Hematopoietic multipotent progenitor cell treated with erythropoietin and hydrocortisone succinate and interleukin-3 and kit ligand, for 8 days (in vitro differentiated cells): ENCODE data around the gene CACNB3.
"Not testable (repeated sequence)": the region's sequence is repeated elsewhere in the genome, so short reads cannot be mapped to it uniquely, and the experiment has no call there.

Source experiments
- DNase-seq: peaks from one replicate; pipeline ENCODE4 v3.0.0-alpha.2; 2015

CACNB3 gene

DNA sequence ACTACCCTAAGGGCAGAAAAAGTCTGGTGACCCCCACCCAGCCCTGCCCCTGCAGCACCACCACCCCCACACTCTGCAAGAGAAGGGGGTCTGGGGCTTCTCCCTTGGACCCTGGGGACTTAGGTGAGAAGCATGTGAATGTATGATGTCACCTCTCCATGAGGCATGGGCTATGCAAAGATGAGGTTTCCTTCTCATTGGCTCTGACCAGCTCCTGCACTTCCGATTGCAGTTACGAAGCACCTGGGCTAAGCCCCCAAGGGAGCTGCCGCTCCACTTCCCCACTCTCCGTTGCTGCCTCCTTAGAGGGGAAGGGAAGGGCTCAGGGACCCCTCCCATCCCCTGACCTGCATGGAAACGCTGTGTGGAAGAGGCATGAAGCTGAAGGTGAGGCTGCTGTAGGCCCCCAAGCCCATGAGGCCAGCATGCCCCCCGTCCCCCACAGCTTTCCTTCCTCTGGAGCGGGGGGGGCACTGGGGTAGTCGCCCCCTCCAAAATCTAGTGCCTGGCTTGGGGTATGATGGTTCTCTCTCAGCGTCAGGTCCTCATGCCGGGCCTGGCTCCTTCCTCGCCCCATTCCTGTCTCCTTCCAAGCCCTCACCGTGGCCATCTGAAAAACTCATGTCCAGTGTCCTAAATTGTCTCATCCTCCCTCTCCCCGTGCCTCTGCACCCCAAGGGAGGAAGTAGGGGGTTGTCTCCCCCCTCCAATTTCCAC, 39.1 kb downstream of the CACNB3 start:
- no peak for DNase-seq

DNA sequence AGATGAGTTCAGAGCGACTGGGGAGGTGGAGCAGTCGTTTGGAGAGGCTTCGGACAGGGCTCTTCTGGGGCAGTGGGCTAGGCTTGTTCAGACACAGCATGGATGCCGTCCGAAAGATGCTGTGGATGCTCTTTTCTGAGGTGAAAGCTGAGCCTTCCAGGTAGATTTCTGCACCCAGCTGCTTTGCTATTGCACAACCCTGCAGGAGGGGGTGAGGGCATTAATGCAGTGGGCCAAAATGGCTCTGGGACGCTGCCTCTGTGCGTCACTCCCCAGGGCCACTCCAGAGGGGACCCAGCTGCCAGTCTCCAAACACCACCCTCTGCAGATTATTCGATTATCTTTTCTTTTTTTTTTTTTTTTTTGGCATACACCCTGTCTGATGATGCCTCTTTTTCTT, 39.7 kb downstream of the CACNB3 start:
- no peak for DNase-seq

DNA sequence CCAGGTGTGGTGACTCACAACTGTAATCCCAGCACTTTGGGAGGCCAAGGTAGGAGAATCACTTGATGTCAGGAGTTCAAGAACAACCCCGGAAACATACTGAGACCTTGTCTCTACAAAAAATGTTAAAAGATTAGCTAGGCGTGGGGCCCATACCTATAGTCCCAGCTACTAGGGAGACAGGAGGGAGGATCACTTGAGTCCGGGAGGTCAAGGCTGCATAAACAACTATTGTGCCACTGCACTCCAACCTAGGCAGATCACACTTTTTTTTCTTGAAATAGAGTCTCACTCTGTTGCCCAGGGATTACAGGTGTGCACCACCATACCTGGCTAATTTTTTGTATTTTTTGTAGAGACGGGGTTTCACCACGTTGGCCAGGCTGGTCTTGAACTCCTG, 41.3 kb downstream of the CACNB3 start:
- DNase-seq: no peak

DNA sequence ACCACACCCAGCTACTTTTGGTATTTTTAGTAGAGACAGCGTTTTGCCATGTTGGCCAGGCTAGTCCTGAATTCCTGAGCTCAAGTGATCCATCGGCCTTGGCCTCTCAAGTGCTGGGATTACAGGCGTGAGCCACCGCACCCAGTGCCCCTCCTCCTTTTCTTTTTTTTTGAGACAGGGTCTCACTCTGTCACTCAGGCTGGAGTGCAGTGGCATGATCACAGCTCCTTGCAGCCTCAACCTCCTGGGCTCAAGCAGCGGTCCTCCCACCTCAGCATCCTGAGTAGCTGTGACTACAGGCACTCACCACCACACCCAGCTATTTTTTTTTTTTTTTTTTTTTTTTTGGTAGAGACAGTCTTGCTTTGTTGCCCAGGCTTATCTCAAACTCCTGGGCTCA, 41.9 kb downstream of the CACNB3 start:
- DNase-seq: not testable (repeated sequence)

DNA sequence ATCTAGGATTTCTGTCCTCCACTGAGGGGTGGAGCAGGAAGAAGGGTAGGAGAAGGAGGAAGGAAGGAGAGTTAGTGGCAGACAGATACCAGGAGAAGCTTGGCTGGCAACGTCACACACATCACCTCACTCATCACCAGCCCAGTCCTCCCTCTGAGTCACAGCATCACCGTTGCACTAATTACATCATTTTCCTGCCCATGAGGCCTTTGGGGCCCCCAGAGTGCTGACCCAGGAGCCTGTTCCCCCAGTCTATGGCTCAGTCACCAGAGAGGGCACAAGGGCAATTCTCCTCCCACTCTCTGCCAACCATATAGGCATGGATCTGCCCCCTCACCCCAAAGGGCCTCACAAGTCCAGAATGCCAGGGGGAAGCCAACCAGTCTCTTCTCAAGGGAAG, 42.8 kb downstream of the CACNB3 start:
- DNase-seq: no peak

DNA sequence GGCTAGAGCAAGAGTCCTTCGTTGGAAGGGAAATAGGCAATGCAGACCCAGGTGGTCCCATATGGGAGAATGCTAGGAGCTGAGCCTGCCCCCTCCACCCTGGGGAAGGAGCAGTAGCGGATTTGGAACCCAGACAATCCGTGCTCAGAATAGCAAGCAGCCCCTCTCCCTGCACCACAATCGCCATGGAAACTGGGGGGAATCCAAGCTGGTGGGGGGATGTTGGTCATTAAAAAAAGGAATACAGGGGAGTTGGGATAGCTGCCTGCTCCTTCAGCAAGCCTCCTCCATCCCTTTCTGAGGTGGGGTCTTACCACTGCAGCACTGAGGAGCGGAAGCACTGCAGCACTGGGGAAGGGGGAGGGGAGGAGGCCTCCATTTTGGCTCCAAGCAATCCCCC, 44.5 kb downstream of the CACNB3 start:
- DNase-seq: no peak

DNA sequence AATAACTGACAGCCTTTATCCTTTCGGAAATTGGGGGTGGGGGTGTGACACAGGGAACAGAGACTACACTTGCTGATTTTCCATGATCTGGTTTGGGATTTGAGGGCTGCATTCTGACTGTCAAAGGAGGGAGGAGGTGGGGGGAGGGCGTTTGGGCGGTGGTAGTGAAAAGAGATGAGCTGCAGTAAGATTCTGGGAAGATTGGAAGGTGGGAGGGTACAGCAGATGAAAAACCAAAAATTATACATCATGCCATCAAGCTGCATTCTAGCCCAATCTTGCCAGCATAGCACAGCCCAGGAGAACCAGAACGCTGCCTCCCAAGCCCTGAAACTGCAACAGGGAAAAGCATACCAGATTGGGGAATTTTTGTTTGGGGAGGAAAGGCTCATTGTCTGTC, 45.0 kb downstream of the CACNB3 start:
- no peak for DNase-seq

DNA sequence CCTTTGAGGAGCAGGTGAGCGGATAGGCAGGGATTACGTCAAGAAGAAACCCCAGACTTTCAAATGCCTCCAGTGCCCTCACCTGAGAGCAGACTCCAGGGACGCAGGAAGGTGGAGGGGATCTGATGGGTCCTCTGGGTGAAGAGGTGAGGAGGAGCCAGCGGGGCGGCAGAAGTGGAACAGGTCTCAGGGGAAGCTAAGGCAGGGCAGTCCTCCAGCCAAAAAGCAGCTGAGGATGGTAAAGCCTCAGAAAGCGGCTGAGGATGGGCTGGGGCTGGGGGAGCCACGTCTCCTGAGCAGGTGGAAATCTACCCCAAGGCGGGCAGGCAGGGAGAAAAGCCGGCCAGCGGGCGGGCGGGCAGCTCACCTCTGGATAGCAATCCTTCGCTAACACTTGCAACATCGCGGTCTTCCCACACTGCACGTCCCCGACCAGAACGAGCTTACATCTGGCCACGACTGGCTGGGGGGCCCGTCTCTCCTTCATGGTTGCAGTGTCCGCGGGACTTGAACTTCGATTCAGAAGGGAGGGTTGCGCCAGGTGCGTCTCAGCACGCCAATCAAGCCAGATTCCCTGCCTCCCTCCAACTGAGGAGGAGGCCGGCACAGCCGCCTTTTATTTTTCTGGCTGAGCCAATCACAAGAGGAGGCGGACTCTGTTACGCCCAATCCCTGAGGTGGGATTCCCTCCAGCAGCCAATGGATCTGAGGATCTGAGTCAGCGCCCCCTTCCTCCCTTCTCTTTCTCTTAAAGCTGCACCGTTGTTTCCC, 47.2 kb downstream of the CACNB3 start, which contains the start of gene RND1:
TSS of gene RND1 (minus strand) at position 590 of the 771 bp plus-strand sequence. CDS start at position 487, 103 bp downstream.
- peak; percentile 93 for DNase-seq

DNA sequence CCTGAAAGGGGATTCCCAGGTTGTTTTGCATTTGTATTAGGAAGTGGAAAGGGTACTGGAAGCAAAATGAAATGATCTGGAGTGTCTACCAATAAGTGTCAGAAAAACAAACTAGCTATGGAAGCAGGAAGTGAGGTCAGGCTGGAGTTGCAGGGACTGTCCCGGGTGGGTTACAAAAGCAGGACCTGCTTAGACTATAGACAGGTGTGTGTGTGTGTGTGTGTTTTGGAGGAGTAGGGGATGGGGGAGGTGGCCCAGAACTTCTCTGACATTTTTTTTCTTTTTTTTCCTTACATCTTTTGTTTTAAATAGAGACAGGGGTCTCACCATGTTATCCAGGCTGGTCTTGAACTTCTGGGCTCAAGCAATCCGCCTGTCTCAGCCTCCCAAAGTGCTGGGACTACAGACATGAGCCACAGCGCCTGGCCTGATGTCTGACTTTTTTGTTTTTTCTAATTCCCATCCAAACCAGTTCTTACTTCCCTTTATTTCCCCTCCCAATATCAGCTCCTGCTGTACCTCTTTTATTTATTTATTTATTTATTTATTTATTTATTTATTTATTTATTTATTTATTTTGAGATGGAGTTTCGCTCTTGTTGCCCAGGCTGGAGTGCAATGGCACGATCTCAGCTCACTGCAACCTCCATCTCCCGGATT, 47.9 kb downstream of the CACNB3 start:
- no peak for DNase-seq

DNA sequence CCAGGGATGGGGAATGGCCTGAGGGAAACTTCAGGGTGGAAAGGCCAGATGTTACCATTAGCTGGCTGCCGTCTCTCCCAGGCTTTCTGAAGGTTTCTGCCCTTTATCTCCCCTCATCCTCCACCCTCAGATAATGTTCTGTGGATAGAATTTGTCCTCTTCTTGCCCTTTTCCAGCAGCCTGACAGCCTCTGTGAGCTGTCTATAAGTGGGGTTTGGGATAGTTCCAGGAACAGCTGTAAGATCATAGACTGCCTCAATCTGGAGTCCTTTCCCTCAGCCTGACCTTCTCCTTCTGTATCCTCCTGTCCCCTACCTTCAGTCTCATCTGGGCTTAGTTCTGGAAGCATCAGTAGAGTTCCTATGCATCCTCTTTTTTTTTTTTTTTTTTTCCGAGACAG, 50.2 kb downstream of the CACNB3 start:
- DNase-seq: no peak

DNA sequence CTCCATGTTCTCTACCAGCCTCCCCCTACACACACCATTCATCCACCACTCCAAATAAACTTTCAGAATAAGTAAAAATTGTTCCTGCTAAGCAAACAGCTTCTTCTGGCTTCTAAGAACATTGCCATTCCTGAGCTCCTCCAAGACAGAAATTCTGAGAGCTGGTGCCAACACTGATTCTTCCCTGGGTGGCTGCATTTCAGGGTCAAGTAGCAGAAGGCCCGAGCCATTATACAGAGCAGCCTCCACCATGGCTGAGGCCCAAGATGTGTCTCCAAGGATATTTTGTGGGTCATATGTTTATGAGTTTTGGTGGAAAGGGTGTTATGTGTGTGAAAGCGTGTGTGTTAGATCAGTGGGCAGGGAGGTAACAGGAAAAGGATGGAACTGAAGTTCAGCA, 50.9 kb downstream of the CACNB3 start:
- no peak for DNase-seq

DNA sequence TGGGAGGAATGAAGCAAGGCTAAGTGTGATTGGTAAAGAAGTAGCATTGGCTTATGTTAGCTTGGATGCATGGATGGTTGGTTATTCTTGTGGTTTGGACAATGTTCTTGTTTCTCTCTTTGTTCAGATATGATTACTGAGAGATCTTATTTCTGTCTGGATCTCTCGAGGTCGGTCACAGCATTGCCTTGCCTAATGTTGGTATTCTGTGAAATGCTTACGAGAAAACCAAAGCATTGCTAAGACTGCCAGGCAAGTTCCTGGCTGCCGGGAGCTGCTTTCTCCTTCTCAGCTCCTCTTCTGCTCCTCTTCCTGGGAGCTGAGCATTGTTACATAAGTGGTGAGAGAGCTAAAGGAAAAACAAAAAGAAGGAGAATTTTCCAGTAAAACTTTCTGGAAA, 54.8 kb downstream of the CACNB3 start:
- no peak for DNase-seq

DNA sequence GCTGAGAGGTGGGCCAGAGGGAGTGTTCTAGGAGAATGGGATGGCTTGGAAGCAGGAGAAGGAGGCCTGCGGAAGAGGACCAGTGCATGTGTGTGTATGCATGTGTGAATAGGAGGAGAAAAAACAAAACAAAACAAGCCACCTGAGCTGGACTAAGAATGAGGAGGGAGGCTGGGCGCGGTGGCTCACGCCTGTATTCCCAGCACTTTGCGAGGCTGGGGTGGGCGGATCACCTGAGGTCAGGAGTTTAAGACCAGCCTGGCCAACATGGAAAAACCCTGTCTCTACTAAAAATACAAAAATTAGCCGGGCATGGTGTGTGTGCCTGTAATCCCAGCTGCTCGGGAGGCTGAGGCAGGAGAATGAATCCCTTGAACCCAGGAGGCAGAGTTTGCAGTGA, 55.2 kb downstream of the CACNB3 start:
- DNase-seq: not testable (repeated sequence)

DNA sequence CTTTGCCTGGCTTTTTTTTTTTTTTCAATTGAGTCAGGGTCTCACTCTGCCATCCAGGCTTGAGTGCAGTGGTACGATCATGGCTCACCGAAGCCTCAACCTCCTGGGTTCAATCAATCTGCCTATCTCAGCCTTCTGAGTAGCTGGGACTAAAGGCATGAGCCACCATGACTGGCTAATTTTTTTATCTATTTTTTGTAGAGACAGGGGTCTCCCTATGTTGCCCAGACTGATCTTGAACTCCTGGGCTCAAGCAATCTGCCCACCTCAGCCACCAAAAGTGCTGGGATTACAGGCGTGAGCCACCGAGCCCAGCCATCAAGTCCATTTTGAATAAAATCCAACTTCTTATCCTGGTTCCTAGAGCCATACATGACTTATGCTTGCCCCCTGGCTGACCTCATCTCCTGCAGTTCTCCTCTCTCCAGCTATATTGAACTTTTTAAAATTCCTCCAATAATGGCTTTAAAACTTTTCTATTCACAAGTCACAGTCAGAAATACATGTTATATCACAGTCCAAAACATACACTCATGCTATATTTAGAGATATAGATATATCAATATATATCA, 57.7 kb downstream of the CACNB3 start:
- no peak for DNase-seq
